HG03565 (cell line): ENCODE measurements around the gene OR10H3.
"Not testable (repeated sequence)": the region's sequence is repeated elsewhere in the genome, so short reads cannot be mapped to it uniquely, and the experiment has no call there.

Source experiments
- ATAC-seq: cut with Tn5 transposase; IDR thresholded peaks from one replicate; pipeline ENCODE4 v1.9.1; 2021; ENCODE audit warnings: mild to moderate bottlenecking, moderate library complexity; ENCODE audit not compliant: unreplicated experiment

Gene OR10H3

DNA sequence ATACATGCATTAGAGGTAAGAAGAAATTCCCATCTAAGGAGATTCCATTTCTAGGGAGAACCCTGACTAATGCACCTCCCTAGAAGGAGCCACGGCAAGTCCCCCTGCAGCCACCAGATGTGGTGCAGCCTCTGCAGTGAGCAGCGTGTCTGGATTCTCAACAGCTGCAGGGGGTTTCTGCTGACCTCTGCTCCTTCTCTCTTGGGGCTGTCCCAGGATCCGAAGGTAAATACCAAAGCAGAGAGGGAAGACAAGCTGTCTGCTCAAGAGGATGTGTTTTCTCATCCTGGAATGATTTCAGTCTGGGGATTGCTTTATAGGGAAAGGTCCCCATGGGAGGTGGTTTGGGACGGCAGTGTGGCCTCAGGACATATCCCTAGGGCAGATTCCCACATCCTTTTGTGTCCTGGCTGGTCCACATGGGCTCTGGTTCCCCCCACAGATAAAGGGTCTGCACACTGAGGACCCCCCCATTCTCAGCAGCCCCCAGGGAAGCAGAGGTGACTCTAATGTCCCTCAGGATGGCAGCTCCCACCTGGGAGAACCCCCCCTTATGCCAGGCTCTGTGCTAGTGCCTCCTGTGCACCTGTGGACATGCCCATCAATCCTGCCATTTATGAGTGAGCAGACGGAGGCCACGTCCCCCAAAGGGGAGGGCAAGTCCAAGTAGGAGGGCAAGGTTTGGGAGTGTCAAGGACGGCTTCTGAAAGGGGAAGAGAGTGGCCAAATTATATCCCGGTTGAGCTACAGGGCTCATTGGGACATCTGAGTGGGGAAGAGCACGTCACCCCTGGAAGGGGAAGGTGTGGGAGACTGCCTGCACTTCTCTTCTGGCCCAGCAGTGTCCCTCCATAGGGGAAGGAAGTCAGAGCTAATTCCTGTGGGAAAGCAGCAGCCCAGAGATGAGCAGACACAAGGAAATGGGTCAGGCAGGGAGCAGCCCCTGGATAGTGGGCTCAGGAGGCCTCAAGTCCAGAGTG is 39.5 kb downstream of the OR10H3 start:
- ATAC-seq: no peak

DNA sequence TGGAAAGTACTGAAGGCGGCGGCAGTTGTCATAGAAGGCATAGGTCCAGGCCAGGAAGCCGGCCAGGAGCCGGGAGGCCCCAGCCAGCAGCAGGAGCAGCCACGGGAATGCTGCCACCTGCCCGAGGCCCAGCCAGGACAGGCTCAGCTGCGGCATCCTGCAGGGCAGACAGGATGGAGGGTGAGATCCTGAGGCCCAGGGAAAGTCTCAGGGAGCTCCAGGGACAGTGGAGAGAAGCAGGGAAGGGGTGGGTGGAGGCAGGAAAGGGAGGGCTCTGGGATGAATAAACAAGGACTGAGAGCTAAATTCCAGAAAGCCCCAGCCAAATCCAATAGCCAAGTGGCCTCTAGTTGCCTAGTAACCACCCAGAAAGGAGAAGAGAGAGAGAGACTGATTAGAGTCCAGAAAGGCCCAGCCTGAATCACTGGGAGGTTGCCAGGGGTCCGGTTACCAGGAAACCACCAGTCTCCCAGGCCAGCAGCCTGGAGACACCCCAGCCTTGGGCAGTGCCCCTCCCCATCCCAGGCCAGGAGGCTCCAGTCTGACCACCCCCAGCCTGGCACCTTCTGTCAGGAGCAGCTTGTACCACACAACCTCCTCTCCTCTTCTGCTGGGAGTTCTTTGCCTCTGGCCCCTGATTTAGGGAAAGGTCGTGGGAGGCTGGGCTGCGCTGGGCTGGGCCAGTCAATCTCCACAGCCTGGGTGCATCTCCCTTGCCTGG is 42.1 kb downstream of the OR10H3 start:
- no peak for ATAC-seq

DNA sequence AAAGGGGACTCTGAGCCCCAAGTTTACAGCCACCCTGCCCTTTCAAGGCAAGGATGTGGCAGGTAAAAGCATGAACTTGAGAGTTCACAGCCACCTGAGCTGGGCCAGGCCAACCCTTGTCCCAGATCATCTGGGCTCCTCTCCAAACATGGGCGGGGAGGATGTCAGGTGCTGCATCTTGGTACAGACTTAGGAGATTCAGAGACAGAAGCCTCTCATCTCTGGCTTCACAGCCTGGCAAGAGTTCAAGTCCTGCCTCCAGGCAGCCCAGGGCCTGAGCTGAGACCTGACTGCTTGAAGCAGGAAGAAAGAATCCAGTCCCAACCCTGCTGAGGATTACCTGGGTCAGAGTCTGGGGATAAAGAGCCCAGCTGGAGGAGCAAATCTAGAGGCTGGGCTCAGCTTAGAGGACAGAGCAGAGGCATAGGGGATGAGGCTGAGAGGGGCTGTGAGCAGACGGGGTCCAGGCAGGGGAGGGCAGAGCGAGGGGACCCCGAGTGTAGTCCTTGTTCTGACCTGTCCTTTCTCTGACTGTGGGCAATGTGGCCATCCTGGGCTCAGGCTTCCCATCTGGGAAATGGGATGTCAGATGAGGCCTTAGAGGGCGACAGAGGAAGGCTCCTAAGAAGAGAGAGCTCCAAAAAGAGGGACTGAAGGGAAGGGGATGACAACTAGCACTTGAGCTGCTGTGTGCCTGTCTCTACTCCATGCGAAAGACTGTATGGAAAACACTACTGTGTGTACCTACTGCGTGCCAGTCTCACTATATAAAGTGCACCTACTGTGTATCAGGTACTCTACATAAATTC is 43.0 kb downstream of the OR10H3 start:
- no peak for ATAC-seq

- no peak for ATAC-seq
Observed at GRCh38 chr19:15781661-15782060, 43.9 kb downstream of the OR10H3 start.

GRCh38 chr19:15782211-15782610 is 44.4 kb downstream of the OR10H3 start:
- no peak for ATAC-seq

DNA sequence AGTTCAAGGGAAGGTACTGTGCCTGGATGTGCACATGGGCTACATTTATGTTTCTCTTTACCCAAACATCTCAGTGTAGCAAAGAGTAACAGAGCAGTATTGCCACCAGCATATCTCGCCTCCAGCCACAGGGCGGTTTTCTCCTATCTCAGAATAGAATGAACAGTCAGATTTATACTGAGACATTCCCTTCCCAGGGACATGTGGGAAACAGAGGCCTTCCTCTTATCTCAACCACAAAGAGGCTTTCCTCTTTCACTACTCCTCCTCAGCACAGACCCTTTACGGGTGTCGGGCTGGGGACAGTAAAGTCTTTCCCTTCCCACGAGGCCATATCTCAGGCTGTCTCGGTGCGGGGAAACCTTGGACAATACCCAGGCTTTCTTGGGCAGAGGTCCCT is 45.1 kb downstream of the OR10H3 start:
- not testable (repeated sequence) for ATAC-seq

GRCh38 chr19:15787611-15788155 is 49.9 kb downstream of the OR10H3 start, which contains the start of gene OR10H5:
Gene OR10H5, plus strand, starts transcription at chr19:15787661. Its CDS starts 6,388 bp downstream, at chr19:15794049.
- ATAC-seq: no peak

- no peak for ATAC-seq
Observed at GRCh38 chr19:15788594-15789270, 50.9 kb downstream of the OR10H3 start.

GRCh38 chr19:15790096-15790495 is 52.3 kb downstream of the OR10H3 start:
- ATAC-seq: no peak
